Activated CD4-positive, alpha-beta memory T cell treated with anti-CD3 and anti-CD28 coated beads, Interleukin-2, amount 10 ng/mL, durations not matched to agents 7 days and 5 days (primary cell): ENCODE data around the gene EIF2AK2. TPM values are rescaled to one million over a fixed set of nuclear protein-coding genes. Genes with fewer than 3 reads are reported as not detected.
"Not testable (repeated sequence)": the region's sequence is repeated elsewhere in the genome, so short reads cannot be mapped to it uniquely, and the experiment has no call there.

Experiments
- CTCF ChIA-PET: fragments of 350-600 bp; sonication (Branson Sonifier 250); formaldehyde crosslinking; loops from one replicate; lab custom pipeline; 2021; ENCODE audit warnings: antibody characterized with exemption, inconsistent platforms; lab: Charles Lee
- POLR2A ChIA-PET: fragments of 350-600 bp; sonication (Branson Sonifier 250); formaldehyde crosslinking; loops from one replicate; lab custom pipeline; 2021; ENCODE audit warnings: antibody characterized with exemption; lab: Charles Lee
- DNase-seq: peaks from one replicate; pipeline ENCODE4 v3.0.0-alpha.2; 2020
- H3K27ac Mint-ChIP-seq: one replicate; pipeline ENCODE4 v1.8.0; 2021; ENCODE audit warnings: mild to moderate bottlenecking, mixed read lengths
- H3K27me3 Mint-ChIP-seq: one replicate; pipeline ENCODE4 v1.8.0; 2021; ENCODE audit warnings: mixed read lengths
- H3K36me3 Mint-ChIP-seq: one replicate; pipeline ENCODE4 v1.8.0; 2021; ENCODE audit warnings: low read depth, mixed read lengths
- H3K4me1 Mint-ChIP-seq: one replicate; pipeline ENCODE4 v1.8.0; 2021; ENCODE audit warnings: mixed read lengths
- H3K4me3 Mint-ChIP-seq: one replicate; pipeline ENCODE4 v1.8.0; 2021; ENCODE audit warnings: mild to moderate bottlenecking, mixed read lengths
- H3K9me3 Mint-ChIP-seq: one replicate; pipeline ENCODE4 v1.8.0; 2021; ENCODE audit warnings: mixed read lengths
- total RNA-seq, 2 experiments: library from RNA; stranded (reverse); gene quantifications; one replicate each; pipeline ENCODE4 v1.2.3, GENCODE V29; 2021

EIF2AK2 gene
- 100 to 1,000 TPM; 136 to 142 TPM for total RNA-seq

DNA sequence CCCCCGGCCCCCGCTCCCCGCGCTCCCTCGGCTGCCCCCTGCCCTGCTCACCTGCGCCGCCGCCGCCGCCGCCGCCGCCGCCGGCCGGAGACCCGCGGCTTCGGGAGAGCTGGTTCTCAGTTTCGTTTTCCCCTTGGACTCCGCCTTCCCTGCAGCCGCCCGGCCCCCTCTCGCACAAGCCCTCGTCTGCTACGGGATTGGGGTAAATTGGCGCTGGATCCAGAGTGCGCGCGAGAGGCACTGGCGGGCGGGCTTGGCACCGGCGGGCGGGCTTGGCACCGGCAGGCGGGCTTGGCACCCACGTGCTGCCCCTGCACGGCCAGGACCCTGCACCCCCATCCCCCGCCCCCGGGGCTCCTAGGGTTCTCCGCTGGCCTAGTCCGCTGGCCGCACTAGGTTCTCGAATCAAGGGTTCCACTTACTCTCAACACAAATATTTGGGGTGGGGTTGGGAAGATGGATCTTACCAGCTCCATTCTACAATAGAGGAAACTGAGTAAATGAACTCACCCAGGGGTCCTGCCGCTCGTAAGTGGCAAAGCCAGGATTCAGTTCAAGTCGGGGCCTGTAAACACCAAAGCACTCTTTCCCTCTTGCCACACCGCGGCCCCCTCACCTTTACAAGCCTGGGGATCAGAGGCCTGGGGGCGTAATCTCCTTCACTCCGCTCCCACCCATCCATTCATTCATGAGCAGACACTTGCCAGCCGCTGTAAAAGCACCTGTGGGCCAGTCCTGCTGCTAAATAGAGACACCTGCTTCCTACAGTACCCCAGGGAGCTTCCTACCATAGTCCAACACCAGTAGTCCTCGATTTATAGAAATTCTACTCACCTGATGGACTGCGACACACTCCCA is at the start of gene EIF2AK2:
EIF2AK2 (minus strand) TSS at position 124 of the 858 bp plus-strand sequence. CDS start 9,174 bp downstream, outside the sequence.
- peaks cover 2% of the 10 kb centered on the region for H3K9me3 Mint-ChIP-seq
- H3K4me3 Mint-ChIP-seq, result peak within 1 kb of the TSS; percentile 91
- H3K36me3 Mint-ChIP-seq, result peaks cover 42% of the 10 kb centered on the region
- CTCF ChIA-PET, result interaction anchor here (1.1 to 2.6 kb wide), 3 partner anchors 8 to 34 kb away, joined by 3 to 12 read pairs (median 3); no protein-coding TSS in a partner anchor
- H3K27me3 Mint-ChIP-seq, result no peaks in the 10 kb centered on the region
- peak within 1 kb of the TSS; percentile 94 for H3K27ac Mint-ChIP-seq
- H3K4me1 Mint-ChIP-seq, result peaks cover 44% of the 10 kb centered on the region
- peak; percentile 92 for DNase-seq
- POLR2A ChIA-PET, result interaction anchor here (0.8 to 2.6 kb wide), 18 partner anchors 8 to 515 kb away, joined by 3 to 18 read pairs (median 4); partner anchors contain the start of genes CEBPZ, CEBPZOS, GPATCH11 and HEATR5B

- DNase-seq, result no peak
- ChIA-PET POLR2A (no interaction called here), CTCF (no interaction called here)
- Mint-ChIP-seq H3K9me3 (peaks cover 27% of the 10 kb centered on the region), H3K4me1 (peaks cover 25% of the 10 kb centered on the region), H3K4me3 (no peak overlapping the region), H3K27me3 (no peaks in the 10 kb centered on the region), H3K36me3 (peaks cover 89% of the 10 kb centered on the region), H3K27ac (no peak overlapping the region)
These were observed 49.0 kb upstream of the EIF2AK2 start for GRCh38 chr2:37205689-37206341.

DNA sequence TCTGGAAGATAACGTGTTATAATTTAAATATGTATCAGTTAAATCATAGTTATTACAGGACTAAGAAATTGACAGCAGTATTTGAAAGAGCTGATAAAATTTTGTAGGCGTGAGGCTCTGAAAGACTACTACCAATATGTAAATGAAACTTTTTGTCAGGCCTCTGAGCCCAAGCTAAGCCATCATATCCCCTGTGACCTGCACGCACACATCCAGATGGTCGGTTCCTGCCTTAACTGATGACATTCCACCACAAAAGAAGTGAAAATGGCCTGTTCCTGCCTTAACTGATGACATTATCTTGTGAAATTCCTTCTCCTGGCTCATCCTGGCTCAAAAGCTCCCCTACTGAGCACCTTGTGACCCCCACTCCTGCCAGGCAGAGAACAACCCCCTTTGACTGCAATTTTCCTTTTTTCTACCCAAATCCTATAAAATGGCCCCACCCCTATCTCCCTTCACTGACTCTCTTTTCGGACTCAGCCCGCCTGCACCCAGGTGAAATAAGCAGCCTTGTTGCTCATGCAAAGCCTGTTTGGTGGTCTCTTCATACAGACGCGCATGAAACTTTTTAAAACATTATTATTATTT is 48.4 kb upstream of the EIF2AK2 start:
- POLR2A ChIA-PET, H3K27me3 Mint-ChIP-seq, CTCF ChIA-PET, H3K27ac Mint-ChIP-seq, DNase-seq, H3K4me3 Mint-ChIP-seq: not testable (repeated sequence)
- peaks cover 27% of the 10 kb centered on the region for H3K9me3 Mint-ChIP-seq
- H3K36me3 Mint-ChIP-seq, result peaks cover 88% of the 10 kb centered on the region
- H3K4me1 Mint-ChIP-seq, result peaks cover 25% of the 10 kb centered on the region

- Mint-ChIP-seq H3K27ac (no peak overlapping the region), H3K27me3 (no peaks in the 10 kb centered on the region), H3K36me3 (peaks cover 77% of the 10 kb centered on the region), H3K9me3 (peaks cover 26% of the 10 kb centered on the region), H3K4me1 (peaks cover 28% of the 10 kb centered on the region), H3K4me3 (no peak overlapping the region)
- ChIA-PET CTCF (no interaction called here), POLR2A (no interaction called here)
- no peak for DNase-seq
These were observed 46.9 kb upstream of the EIF2AK2 start for GRCh38 chr2:37203708-37204107.

- H3K4me3 Mint-ChIP-seq, result no peak overlapping the region
- no peaks in the 10 kb centered on the region for H3K27me3 Mint-ChIP-seq
- H3K27ac Mint-ChIP-seq, result peak overlapping the region; percentile 47
- CTCF ChIA-PET, result interaction anchor here (0.9 kb wide), 1 partner anchor 175 kb away, joined by 3 read pairs; no protein-coding TSS in a partner anchor
- peaks cover 57% of the 10 kb centered on the region for H3K36me3 Mint-ChIP-seq
- peaks cover 28% of the 10 kb centered on the region for H3K4me1 Mint-ChIP-seq
- POLR2A ChIA-PET, result interaction anchor here (0.8 to 1.0 kb wide), 2 partner anchors 30 to 44 kb away, joined by 3 read pairs; partner anchors contain the start of genes CEBPZ and NDUFAF7
- H3K9me3 Mint-ChIP-seq, result peaks cover 11% of the 10 kb centered on the region
- peak; percentile 24 for DNase-seq
These were observed 45.0 kb upstream of the EIF2AK2 start for GRCh38 chr2:37201766-37202165.

GRCh38 chr2:37201208-37201607 is 44.4 kb upstream of the EIF2AK2 start:
- Mint-ChIP-seq H3K27ac (peak overlapping the region; percentile 21), H3K27me3 (no peaks in the 10 kb centered on the region), H3K9me3 (peaks cover 7% of the 10 kb centered on the region), H3K4me1 (peaks cover 28% of the 10 kb centered on the region), H3K4me3 (no peak overlapping the region), H3K36me3 (peaks cover 54% of the 10 kb centered on the region)
- no peak for DNase-seq
- ChIA-PET POLR2A (interaction anchor here (0.8 to 1.0 kb wide), 2 partner anchors 31 to 43 kb away, joined by 3 read pairs; partner anchors contain the start of genes CEBPZ and NDUFAF7), CTCF (interaction anchor here (0.9 kb wide), 1 partner anchor 176 kb away, joined by 3 read pairs; no protein-coding TSS in a partner anchor)

- Mint-ChIP-seq H3K4me1 (peaks cover 29% of the 10 kb centered on the region), H3K27me3 (no peaks in the 10 kb centered on the region), H3K27ac (no peak overlapping the region), H3K4me3 (no peak overlapping the region), H3K36me3 (peaks cover 29% of the 10 kb centered on the region), H3K9me3 (peaks cover 1% of the 10 kb centered on the region)
- no peak for DNase-seq
- POLR2A ChIA-PET, result interaction anchor here (1.3 to 1.5 kb wide), 2 partner anchors 34 to 191 kb away, joined by 4 read pairs; no protein-coding TSS in a partner anchor
- CTCF ChIA-PET, result interaction anchor here (0.9 kb wide), 1 partner anchor 9 kb away, joined by 3 read pairs; no protein-coding TSS in a partner anchor
These were observed 41.9 kb upstream of the EIF2AK2 start for GRCh38 chr2:37198681-37199065.

DNA sequence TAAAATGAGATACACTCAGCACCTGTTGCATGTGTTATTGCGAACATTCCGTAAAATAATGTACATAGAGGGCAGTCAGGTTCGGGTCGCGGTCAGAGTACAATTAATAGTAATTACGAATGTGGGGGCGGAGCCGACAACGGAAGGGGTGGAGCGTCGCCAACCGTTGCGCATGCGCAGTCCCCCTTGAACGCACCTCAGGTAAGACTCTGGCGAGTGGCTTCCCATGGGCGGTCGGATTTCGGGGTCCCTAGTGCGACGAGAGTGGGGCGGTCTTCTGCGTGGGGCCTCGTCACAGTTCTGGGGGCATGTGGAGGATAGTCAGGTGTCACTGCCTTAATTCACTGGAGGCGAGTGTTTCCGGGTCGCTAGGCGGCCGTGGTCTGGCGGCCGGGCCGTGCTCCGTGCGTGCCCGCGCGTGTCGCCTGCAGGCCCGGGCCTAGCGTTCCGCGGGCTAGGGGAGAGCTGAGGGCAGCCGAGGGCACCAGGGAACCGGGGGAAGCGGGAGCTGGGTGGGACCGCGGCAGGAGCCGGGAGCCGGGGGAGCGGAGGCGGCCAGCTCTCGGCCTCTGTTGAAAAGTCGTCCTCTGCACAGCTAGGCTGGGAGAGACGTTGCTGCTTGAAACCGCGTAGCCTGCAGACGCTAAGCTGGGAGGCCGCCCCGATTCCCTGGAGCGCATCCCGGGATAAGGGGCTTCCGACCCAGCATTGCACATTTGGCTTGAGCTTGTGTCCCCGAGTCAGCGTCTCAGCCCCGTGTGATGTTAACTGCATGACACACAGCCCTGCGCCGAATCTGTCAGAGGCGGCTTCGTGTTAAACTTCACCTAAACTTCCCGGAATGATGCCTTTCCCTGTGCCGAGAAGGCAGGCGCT is 39.8 kb upstream of the EIF2AK2 start, which contains the start of gene CEBPZOS:
CEBPZOS (plus strand) TSS at position 177 of the 876 bp plus-strand sequence. CDS start 3,209 bp downstream, outside the sequence.
- POLR2A ChIA-PET, result interaction anchor here (0.7 to 1.8 kb wide), 15 partner anchors 17 to 880 kb away, joined by 3 to 13 read pairs (median 3); partner anchors contain the start of genes CEBPZ, CYP1B1, EIF2AK2 and GPATCH11
- Mint-ChIP-seq H3K27me3 (no peaks in the 10 kb centered on the region), H3K4me1 (peaks cover 20% of the 10 kb centered on the region), H3K27ac (peak within 1 kb of the TSS; percentile 97), H3K9me3 (no peaks in the 10 kb centered on the region), H3K36me3 (peaks cover 17% of the 10 kb centered on the region), H3K4me3 (peak within 1 kb of the TSS; percentile 98)
- CTCF ChIA-PET, result interaction anchor here (0.6 to 1.2 kb wide), 3 partner anchors 15 to 1349 kb away, joined by 3 to 5 read pairs (median 3); no protein-coding TSS in a partner anchor
- peak; percentile 90 for DNase-seq

- POLR2A ChIA-PET, result interaction anchor here (1.0 kb wide), 1 partner anchor 387 kb away, joined by 3 read pairs; no protein-coding TSS in a partner anchor
- Mint-ChIP-seq H3K27ac (peak overlapping the region; percentile 97), H3K4me1 (peaks cover 15% of the 10 kb centered on the region), H3K4me3 (peak overlapping the region; percentile 98), H3K36me3 (peaks cover 11% of the 10 kb centered on the region)
- H3K27me3 Mint-ChIP-seq, CTCF ChIA-PET, H3K9me3 Mint-ChIP-seq, DNase-seq: not testable (repeated sequence)
These were observed 39.1 kb upstream of the EIF2AK2 start for GRCh38 chr2:37195862-37196319.

DNA sequence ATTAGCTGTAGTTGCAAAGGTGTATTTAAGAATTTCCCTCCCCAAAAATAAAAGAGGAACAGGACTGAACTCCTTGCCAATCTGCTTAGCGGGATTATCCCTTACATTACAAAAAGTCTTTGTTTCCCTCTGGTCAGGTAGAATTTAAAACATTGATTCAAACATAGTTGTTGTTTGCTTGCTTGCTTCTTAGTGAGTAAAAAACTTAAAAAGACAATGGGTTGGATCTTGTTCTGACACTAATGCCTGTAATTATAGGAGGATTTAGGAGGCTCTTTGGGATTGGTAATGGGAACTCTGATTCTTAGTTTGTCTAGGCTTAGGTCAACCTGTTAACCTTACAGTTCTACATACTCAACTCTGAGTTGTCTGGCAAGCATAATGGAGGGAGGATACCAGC is 35.8 kb upstream of the EIF2AK2 start:
- no peaks in the 10 kb centered on the region for H3K9me3 Mint-ChIP-seq
- DNase-seq, result no peak
- H3K36me3 Mint-ChIP-seq, result peaks cover 2% of the 10 kb centered on the region
- CTCF ChIA-PET, result no interaction called here
- H3K27ac Mint-ChIP-seq, result no peak overlapping the region
- no peak overlapping the region for H3K4me3 Mint-ChIP-seq
- peaks cover 17% of the 10 kb centered on the region for H3K4me1 Mint-ChIP-seq
- H3K27me3 Mint-ChIP-seq, result peaks cover 6% of the 10 kb centered on the region
- POLR2A ChIA-PET, result no interaction called here

GRCh38 chr2:37191747-37192146 is 35.0 kb upstream of the EIF2AK2 start:
- H3K27me3 Mint-ChIP-seq, result peaks cover 8% of the 10 kb centered on the region
- peaks cover 2% of the 10 kb centered on the region for H3K36me3 Mint-ChIP-seq
- H3K27ac Mint-ChIP-seq, result no peak overlapping the region
- peaks cover 10% of the 10 kb centered on the region for H3K4me1 Mint-ChIP-seq
- DNase-seq, result no peak
- ChIA-PET CTCF (no interaction called here), POLR2A (interaction anchor here (2.2 kb wide), 1 partner anchor 36 kb away, joined by 5 read pairs; the partner anchor contains the start of gene EIF2AK2)
- H3K9me3 Mint-ChIP-seq, result no peaks in the 10 kb centered on the region
- H3K4me3 Mint-ChIP-seq, result no peak overlapping the region
